GM18873 (cell line): ENCODE results near the gene SLC9A2.

Experiments used
- ATAC-seq: cut with Tn5 transposase; IDR thresholded peaks from one replicate; pipeline ENCODE4 v1.9.1; 2021; ENCODE audit warnings: mild to moderate bottlenecking, moderate library complexity, moderate number of reproducible peaks; ENCODE audit not compliant: unreplicated experiment, low FRiP score

SLC9A2 gene

DNA sequence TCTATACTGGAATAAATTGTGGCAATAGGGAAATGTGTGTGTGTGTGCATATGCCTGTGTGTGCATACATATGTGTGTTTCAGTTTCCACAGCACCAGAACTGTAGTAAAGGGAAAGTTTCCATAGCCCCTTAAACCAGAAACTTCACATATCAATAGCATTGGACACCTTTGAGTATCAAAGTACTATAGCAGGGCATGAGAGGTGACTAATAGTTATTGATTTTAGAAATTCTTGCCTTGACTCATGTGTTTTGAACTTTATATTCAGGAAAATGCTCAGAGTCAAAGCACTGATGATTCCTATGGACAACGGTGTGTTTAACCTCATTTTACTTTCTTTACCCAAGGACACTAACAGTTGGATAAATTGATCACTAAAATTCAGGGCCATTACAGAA is 50.0 kb downstream of the SLC9A2 start:
- ATAC-seq, result no peak

DNA sequence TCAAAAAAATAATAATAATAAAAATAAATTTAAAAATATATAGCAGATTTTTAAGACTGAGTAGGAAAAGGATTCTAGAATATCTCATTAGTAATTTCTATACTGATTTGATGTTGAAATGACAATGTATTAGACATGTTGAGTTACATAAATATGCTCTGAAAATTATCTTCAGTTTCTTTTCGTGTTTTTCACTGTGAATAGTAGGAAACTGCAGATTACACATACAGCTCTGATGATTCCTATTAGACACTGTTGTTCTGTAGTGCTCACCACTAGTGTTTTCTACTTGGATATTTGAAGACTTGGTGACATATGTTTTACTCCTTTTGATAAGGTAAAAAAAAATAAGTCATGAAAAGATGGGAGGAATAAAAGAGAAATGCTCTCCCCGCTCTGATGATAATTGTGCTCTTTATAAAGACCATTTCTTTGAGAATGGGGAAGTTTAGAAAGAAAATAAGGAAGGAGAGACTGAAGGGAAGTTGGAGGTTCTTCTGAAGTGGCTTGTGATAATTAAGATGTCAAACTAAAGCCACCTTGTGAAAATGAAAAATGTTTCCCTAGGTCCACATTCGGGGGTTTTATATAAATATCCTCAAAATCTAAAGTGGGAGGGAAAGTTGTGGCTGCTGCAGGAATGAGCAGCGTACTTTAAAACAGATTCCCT is 52.9 kb downstream of the SLC9A2 start:
- no peak for ATAC-seq

DNA sequence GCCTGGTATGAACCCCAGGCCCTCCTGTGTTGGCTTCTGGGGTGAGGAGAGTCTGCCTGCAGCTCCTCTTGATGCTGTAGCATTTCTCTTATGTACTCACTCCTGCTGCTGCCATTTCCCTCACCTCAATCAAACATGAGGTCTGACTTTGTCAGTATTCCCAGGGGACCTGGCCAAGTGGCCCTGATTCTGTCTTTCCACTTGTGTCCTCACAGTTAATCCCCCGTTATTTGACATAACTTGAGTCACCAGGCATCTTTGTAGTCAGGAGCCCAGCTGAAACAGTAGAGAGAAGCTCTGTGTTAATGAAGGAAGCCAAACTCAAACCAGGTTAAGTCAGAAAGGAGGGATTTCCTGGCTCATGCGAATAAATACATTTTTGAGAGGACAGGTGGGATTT is 55.0 kb downstream of the SLC9A2 start:
- no peak for ATAC-seq

- ATAC-seq, result no peak
Measured at GRCh38 chr2:102674836-102675235, 55.5 kb downstream of the SLC9A2 start.

GRCh38 chr2:102677244-102678215 is 58.2 kb downstream of the SLC9A2 start:
- no peak for ATAC-seq

DNA sequence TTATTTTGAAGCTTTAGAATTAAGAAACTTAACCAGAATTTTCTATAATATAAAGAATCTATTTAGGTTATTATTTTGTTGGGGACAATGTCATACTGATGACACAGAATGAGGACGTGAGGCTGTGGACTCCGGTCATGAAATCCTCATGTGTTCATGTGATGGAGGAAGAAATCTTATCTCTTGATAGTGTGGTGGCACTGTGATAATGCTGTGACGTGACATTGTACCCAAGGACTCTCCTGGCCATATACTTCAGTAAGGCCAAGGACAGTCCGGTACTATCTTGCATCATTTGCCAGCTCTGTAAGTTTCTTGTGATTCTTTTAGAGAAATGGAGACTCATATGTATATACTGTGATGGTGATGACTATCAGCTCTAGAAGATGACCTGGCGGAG is 59.1 kb downstream of the SLC9A2 start:
- ATAC-seq, result no peak

DNA sequence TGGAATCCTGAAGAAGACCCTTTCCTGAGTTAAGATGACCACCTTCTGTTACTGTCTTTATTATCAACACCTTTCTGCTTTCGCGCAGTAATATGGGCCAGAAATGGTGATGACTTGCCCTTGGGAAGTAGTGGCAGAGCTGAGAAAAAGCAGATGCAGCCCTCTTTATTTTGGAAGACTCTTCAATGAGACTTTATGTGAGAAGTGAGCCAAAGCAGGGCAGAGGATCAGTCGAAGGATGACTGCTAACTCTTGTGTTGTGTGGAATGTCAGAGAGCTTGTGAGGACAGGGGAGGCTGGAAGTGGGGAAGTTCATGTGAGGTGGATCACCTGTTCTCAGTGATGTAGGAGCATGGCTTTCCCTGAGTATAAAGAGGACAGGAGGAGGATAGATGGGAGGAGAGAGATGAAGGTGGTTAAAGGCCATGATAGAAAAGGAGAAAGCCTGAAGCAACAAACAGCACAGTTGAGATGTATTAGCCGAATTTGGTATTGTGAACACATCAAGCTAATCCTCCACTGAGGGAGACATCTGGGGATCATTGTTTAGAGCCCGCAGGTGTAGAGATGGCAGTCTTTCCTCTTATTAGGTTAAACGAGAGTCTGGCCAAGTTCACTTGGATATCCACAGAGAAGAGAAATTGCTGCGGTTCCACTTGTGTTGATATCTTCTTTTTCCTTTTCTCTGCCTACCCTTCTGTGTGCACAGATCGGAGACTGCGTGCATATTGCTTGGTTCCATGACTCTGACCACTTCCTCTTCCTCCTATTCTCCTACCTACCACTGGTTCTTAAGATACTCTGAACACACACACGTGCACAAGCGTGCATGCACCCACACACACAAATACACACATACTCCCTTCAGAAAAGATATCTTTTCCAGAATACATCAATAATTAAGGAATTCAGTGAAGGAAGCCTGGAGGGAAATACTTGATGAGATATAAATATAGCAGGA is 67.4 kb downstream of the SLC9A2 start:
- no peak for ATAC-seq

- ATAC-seq, result no peak
Measured at GRCh38 chr2:102690012-102690411, 70.7 kb downstream of the SLC9A2 start.

GRCh38 chr2:102696463-102696862 is 77.1 kb downstream of the SLC9A2 start:
- no peak for ATAC-seq

- no peak for ATAC-seq
Measured at GRCh38 chr2:102698369-102699111, 79.2 kb downstream of the SLC9A2 start.

- no peak for ATAC-seq
Measured at GRCh38 chr2:102703305-102703704, 84.0 kb downstream of the SLC9A2 start.

- ATAC-seq, result no peak
Measured at GRCh38 chr2:102703748-102704147, 84.4 kb downstream of the SLC9A2 start.

DNA sequence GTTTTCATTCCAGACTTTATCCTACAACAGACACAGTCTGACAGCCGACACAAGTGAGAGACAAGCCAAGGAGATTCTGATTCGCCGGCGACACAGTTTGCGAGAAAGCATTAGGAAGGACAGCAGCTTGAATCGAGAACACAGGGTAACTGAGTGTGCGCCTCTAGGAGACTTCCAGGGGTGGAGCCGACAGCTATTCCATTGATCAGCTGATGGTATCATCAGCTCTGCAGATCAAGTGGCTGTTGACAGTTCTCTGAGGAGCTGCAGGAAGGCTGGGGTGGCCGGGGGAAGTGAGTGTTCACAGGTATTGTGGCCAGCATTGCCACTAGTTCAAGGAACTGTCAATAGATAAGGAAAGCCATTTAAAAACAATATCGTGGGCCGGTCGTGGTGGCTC is 85.2 kb downstream of the SLC9A2 start:
- no peak for ATAC-seq

GRCh38 chr2:102707796-102708695 is 88.7 kb downstream of the SLC9A2 start:
- ATAC-seq, result no peak

GRCh38 chr2:102708847-102709559 is 89.7 kb downstream of the SLC9A2 start:
- ATAC-seq, result no peak

- ATAC-seq, result no peak
Measured at GRCh38 chr2:102717308-102718018, 98.1 kb downstream of the SLC9A2 start.

GRCh38 chr2:102718387-102719316 is 99.3 kb downstream of the SLC9A2 start:
- ATAC-seq, result no peak
